Activated CD4-positive, alpha-beta T cell treated with anti-CD3 and anti-CD28 coated beads, Interleukin-2, amount 50 U/mL, for 24 hours (primary cell): ENCODE results near the gene OSBPL2.

Experiments used
- DNase-seq, 2 donors: peaks; one replicate each; pipeline ENCODE4 v3.0.0-alpha.2; 2020; ENCODE audit warnings: low read depth in 1 of 2, low spot score in 1 of 2

Gene OSBPL2

GRCh38 chr20:62281161-62281933 lies 43.0 kb downstream of the OSBPL2 start:
- no peak for DNase-seq

DNA sequence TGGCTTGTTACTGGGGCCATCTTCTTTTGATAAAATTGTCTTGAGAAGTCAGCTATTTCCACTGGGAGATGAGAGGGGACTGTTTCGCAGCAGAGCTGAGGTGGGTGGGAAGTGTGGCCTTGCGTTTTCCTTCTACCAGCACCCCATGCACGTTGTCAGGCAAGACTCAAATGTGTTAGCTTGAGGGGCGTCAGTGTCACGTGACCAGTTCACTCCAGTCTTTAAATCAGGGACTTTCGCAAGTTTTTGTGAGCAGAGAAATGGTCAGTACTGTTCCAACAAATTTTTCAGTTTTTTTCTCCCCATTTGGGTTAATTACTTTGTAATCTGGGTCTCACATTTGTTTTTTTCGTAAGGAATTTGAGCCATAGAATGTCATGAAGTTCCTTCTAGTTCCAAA lies 43.8 kb downstream of the OSBPL2 start:
- no peak for DNase-seq

- DNase-seq = no peak
Observed at GRCh38 chr20:62282877-62283503, 44.7 kb downstream of the OSBPL2 start.

DNA sequence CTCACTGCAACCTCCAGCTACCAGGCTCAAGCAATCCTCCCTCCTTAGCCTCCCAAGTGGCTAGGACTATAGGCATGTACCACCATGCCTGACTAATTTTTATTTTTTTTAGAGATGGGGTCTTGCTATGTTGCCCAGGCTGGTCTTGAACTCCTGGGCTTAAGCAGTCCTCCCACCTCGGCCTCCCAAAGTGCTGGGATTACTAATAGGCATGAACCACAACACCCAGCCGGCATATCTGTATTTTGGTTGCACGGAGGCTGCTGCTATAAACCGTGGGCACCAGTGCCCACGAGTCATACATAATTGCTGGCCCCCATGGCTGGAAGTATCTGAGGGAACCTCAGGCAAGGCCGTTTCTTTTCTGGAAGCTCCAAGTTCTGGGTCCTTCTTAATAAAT lies 46.1 kb downstream of the OSBPL2 start:
- DNase-seq = no peak

- DNase-seq = no peak
Observed at GRCh38 chr20:62285151-62285550, 46.8 kb downstream of the OSBPL2 start.

- no peak for DNase-seq
Observed at GRCh38 chr20:62285722-62286121, 47.4 kb downstream of the OSBPL2 start.

DNA sequence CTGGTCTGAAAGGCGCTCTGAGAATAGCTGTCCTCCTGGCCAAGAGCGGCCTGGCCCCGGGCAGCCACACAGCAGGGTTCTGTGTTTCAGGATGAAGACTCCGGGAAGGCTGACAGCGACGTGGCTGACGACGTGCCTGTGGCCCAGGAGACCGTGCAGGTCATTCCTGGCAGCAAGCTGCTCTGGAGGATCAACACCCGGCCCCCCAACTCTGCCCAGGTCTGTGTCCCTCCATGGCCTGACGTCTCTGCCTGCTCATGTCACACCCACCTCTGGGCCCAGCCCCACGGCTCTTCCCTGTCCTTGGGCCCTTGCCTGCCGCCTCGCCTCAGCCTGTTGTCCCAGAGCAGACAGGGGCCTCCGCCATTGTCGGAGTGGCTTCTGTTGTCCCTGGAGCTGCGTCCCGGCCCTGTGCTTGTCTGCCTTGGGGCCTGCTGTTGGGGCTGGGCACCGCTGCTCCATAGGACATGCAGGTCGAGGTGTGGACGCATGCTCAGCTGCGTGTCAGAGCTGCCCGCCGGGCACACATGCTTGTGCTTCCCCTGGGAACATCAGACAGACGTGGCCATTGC lies 48.3 kb downstream of the OSBPL2 start:
- no peak for DNase-seq

DNA sequence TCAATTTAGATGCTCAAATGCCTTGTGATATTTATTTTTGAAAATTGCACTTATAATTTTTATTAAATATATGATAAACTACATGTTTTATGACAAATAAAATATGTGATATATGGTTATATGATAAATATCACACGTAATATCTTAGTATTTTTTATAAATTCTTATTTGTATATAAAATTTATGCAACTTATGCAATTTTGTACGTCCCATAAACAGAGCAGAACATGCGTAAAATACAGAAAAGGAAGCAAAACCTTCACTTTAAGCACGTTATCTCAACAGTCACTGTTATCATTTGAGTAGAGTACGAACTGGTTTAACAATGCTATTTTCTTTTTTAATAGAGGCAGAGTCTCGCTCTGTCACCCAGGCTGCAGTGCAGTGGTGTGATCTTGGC lies 48.8 kb downstream of the OSBPL2 start:
- DNase-seq = no peak

DNA sequence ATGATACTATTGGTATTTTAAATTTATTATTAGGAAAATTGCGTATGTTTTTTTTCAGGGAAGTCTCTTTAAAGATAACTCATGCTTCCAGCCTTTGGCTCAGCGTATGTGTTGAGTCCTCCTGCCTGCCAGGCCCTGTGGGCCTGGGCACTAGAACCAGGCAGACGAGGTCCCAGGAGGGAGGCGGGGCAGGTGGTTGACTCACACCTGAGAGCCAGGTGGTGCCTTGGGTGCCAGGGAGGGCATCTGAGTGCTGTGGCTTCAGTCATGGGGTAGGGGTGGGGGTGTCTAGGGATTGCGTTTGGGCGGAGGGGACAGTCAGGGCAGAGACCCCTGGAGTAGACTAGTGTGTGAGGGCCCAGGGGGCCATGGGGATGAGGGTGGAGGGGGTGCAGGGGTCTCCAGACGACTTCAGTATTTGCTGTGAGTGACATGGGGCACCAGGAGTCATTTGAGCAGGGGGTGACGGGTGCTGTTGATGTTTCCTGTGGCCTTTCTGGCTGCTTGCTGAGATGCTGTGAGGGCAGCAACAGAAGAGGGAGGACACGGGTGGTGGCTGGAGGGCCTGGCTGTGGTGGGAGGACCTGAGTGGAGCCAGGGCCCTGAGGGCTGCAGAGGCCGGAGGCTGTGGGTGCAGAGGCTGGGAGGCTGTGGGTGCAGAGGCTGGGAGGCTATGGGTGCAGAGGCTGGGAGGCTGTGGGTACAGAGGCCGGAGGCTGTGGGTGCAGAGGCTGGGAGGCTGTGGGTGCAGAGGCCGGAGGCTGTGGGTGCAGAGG lies 49.6 kb downstream of the OSBPL2 start:
- no peak for DNase-seq

DNA sequence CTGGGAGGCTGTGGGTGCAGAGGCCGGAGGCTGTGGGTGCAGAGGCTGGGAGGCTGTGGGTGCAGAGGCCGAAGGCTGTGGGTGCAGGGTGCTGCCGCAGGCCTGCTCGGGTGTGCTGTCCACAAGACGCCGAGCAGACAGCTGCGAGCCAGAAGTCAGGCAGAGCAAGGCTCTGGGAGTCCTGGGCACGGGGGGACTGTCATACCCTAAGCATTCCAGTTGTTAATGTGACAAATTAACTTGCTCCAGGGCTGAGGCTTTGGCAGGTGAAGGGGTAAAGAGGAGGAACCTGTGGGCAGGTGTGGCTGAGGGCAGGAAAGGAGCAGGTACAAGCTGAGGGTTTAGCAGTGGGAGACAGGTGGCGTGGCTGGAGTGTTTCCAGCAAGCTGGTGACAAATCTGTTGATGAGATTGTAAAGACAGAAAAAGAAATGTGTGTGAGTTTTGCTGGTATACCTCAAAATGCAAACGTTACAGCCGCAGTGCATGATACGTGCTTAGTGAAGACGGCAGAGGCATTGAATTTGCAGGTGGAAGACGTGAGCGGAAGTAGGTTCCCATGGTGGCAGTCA lies 50.3 kb downstream of the OSBPL2 start:
- no peak for DNase-seq

DNA sequence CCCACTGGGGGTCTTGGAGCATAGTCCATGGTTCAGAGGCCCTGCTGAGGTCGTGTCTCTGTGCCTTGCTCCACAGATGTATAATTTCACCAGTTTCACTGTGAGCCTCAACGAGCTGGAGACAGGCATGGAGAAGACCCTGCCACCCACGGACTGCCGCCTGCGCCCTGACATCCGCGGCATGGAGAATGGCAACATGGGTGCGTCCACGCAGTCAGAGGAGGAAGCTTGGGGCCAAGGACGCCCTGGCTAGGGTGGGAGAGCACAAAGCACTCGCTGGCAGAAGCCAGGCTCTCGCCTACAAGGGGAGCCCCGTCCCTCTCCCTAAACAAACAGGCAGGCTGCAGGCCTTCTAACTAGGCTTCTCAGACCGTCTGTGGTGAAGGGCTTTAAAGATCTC lies 50.8 kb downstream of the OSBPL2 start:
- no peak for DNase-seq

DNA sequence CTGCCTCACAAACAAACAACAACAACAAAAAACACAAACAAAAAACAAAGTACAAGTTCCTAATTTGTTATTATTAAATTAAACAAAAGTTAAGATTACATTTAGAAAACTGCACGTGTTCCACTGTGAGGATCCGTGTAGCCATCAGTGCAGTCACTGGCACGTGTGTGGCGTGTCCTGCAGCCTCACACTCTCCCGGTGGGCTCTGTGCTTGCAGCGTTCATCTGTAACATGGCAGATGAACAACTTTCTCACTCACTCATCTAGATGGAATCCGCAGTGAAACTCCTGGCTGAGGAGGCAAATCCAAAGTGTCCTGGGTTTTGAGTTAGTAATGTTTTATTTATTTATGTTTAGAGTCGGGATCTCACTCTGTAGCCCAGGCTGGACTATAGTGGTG lies 51.6 kb downstream of the OSBPL2 start:
- DNase-seq = no peak

GRCh38 chr20:62291251-62292066 lies 53.1 kb downstream of the OSBPL2 start:
- DNase-seq = no peak

DNA sequence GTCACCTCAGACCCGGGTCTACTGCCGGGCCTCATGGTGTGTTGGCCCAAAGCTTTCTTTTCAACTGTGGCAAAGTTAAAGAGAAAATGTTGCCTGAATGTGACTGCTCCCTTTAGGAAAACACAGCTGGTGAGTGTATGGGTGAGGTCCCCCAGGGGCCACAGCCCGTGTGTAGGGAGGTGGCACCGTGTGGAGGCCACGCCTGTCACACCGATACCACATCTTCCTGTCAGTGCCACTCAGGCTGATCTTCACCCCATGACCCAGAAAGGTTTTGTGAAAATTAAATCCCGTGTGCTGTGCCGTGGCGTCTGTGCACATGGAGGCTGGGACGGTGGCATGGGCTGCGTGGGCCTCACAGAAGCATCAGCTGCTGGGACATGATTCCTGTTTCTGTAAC lies 53.8 kb downstream of the OSBPL2 start:
- no peak for DNase-seq

DNA sequence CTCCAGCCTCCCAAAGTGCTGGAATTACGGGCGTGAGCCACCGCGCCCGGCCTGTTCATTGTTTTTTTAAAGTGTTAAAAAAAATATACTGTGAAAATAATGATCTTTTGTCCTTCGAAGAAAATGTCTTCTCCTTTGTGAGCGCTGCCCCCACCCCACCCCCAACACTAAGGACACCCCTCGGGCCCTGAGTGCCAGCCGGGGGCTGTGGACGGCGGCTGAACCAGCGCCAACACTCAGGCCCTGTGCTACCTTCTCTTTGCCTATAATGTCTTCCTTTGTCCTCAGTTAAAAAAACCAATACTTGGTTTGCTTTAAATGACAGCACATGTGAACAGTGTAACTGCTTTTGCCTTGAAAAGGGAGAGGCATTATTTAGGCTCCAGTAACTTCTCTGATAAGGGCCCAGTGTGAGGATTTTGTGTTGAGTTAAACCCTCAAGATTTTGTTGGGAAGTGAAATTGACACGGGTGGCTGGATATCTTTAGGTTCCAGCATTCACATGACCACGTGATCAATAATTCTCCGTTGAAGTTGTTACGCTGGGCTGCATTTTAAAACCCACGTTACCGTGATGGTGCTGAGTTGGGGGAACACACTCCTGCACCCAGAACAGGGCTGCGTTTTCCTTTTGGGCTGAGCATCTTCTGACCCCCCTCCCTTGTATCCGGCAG lies 54.9 kb downstream of the OSBPL2 start:
- DNase-seq = no peak

DNA sequence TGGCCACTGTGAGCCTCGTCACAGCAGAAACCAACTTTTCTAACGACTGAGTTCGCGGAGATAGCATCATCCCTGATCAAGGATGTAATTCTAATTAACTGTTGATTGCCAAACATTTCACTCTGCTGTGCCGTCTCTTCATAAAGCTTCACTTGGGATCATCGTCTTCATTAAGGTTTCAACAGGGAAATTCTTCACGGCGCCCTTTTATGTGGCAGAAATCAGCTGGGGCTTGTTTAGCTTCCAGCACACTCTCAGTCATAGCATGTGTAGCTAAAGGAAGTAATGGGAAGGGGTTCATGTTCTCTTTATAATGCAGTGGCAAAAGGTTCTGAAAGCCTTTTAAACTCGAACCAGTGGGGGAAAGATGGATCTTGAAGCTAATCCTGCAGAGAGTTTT lies 55.6 kb downstream of the OSBPL2 start:
- DNase-seq = no peak

GRCh38 chr20:62294516-62294915 lies 56.2 kb downstream of the OSBPL2 start:
- no peak for DNase-seq

GRCh38 chr20:62296724-62297448 lies 58.6 kb downstream of the OSBPL2 start:
- DNase-seq = no peak

DNA sequence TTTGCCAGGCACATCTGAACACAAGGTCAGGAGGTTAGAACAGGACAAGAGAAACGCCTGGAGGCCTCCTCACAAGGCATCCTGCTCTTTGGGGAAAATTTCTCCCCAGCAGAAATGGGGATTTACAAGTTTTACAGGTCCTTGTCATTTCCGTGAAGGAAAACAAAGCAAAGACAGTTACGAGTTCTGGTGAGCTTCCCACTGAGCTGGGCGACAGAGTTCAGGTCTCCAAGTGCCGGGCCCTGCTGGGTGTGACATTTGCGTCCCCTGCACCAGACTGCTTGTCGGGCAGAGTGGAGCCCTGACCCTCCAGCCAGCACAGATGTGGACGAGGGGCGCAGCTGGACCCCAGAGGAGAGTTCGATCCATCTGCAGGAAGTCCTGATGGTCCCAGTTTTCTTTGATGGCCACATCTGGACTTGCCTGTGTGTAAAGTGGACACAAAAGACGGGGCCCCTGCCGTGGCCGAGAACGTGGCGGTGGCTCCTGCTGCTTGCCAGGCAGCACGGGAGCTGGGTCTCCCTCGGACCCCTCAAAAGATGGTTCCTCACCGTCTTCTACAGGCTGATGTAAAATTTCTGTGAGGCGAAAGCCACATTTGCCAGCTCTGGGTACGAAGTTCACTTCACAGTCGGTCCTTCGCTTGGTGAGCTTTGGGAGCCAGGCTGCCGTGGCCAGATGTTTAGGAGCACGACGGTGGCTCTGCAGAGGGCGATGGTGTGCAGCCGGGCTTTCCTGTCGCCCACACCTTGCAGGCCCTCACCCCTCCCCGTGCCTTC lies 59.3 kb downstream of the OSBPL2 start:
- DNase-seq = no peak
